HCEC 1CT (cell line): ENCODE results near the gene BLVRA.
"Not testable (repeated sequence)": the region's sequence is repeated elsewhere in the genome, so short reads cannot be mapped to it uniquely, and the experiment has no call there.

Experiments
- DNase-seq: peaks from one replicate; pipeline ENCODE4 v3.0.0-alpha.2; 2017

BLVRA gene

GRCh38 chr7:43769791-43770465, 11.4 kb downstream of the BLVRA start:
- DNase-seq = no peak

GRCh38 chr7:43771128-43771527, 12.6 kb downstream of the BLVRA start:
- no peak for DNase-seq

GRCh38 chr7:43771573-43771972, 13.1 kb downstream of the BLVRA start:
- no peak for DNase-seq

GRCh38 chr7:43773268-43773667, 14.8 kb downstream of the BLVRA start:
- not testable (repeated sequence) for DNase-seq

GRCh38 chr7:43775255-43775654, 16.8 kb downstream of the BLVRA start:
- not testable (repeated sequence) for DNase-seq

- DNase-seq = not testable (repeated sequence)
Measured at GRCh38 chr7:43778293-43779044, 20.0 kb downstream of the BLVRA start.

GRCh38 chr7:43779045-43779812, 20.7 kb downstream of the BLVRA start:
- no peak for DNase-seq

- DNase-seq = peak; percentile 61
Measured at GRCh38 chr7:43781726-43782607, 23.5 kb downstream of the BLVRA start.

- DNase-seq = no peak
Measured at GRCh38 chr7:43782768-43783555, 24.5 kb downstream of the BLVRA start.

- DNase-seq = no peak
Measured at GRCh38 chr7:43784030-43784584, 25.6 kb downstream of the BLVRA start.

GRCh38 chr7:43784585-43785087, 26.2 kb downstream of the BLVRA start:
- not testable (repeated sequence) for DNase-seq

- peak; percentile 95 for DNase-seq
Measured at GRCh38 chr7:43785420-43785819, 26.9 kb downstream of the BLVRA start.

GRCh38 chr7:43787771-43788170, 29.3 kb downstream of the BLVRA start:
- DNase-seq = no peak

GRCh38 chr7:43790006-43790405, 31.5 kb downstream of the BLVRA start:
- DNase-seq = no peak

GRCh38 chr7:43790834-43791233, 32.4 kb downstream of the BLVRA start:
- no peak for DNase-seq

- DNase-seq = no peak
Measured at GRCh38 chr7:43791665-43792064, 33.2 kb downstream of the BLVRA start.

GRCh38 chr7:43792471-43793150, 34.1 kb downstream of the BLVRA start:
- DNase-seq = no peak

- DNase-seq = peak; percentile 10
Measured at GRCh38 chr7:43799605-43800004, 41.1 kb downstream of the BLVRA start.

GRCh38 chr7:43803865-43804264, 45.4 kb downstream of the BLVRA start:
- no peak for DNase-seq

GRCh38 chr7:43808410-43808809, 49.9 kb downstream of the BLVRA start:
- DNase-seq = no peak
